ENCODE results near the gene OSTM1. TPM values are rescaled to one million over a fixed set of nuclear protein-coding genes. Genes with fewer than 3 reads are reported as not detected.

Gene OSTM1
- total and polyA plus RNA-seq, 10 of the 15 experiments (the other 5 are each of a cell fraction or from before 2014, with no cell fraction given), result 3.0 to 17.1 (median 5.8) TPM

DNA sequence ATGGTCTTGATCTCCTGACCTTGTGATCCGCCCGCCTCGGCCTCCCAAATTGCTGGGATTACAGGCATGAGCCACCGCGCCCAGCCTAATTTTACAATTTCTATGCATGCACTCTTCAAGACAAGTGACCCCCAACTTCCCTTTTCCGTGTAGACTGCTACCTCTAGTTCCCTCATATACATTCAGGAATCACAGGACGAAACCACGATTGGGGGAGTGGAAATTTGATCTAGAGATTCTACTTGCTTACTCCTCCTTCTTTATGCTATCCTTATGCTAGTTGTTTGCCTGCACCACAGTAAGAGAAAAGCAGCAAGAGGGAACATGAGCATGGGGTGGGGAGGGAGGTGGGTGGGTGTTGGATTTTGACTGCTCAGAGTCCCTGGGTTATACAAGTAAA is 34.9 kb downstream of the OSTM1 start:
- RAD21 ChIA-PET (ENCODE audit: unreplicated experiment), result no interaction called here
- Histone ChIP-seq H3K9ac (ENCODE audit: control insufficient read depth, insufficient read depth, low read length) (no peak overlapping the region), H3K4me2 (ENCODE audit: control insufficient read depth, insufficient read depth) (no peak overlapping the region), H2AFZ (ENCODE audit: control insufficient read depth, low read depth, low read length) (no peak overlapping the region), H3K27me3 (replicated peaks in 1 of 2; ENCODE audit: control insufficient read depth in 2 of 2, insufficient read depth in 2 of 2, low read length in 1 of 2) (no peaks in the 10 kb centered on the region), H3K4me1 (ENCODE audit: control insufficient read depth, insufficient read depth, low read length) (no peaks in the 10 kb centered on the region), H3K4me3 (no peak overlapping the region), H3K79me2 (ENCODE audit: control insufficient read depth, insufficient read depth, low read length) (no peaks in the 10 kb centered on the region), H3K27ac (ENCODE audit: control insufficient read depth, insufficient read depth) (no peak overlapping the region), H3K36me3 (ENCODE audit: control insufficient read depth in 2 of 2, insufficient read depth in 2 of 2, low read length in 1 of 2) (no peaks in the 10 kb centered on the region; a peak in 1 of 4 replicates), H3K9me3 (replicated peaks; ENCODE audit: control insufficient read depth, insufficient read depth, low read length) (no peaks in the 10 kb centered on the region), H4K20me1 (ENCODE audit: control insufficient read depth, insufficient read depth) (no peaks in the 10 kb centered on the region)
- POLR2A ChIA-PET, result no interaction called here
- in situ Hi-C loops (cut with MboI) (loop anchor here (10.0 kb wide), 1 partner anchor 355 kb away; no protein-coding TSS in a partner anchor), intact Hi-C loops (cut with micrococcal nuclease; ENCODE audit: unreplicated experiment) (no loop called here)
- WGBS (ENCODE audit: insufficient coverage, insufficient replicate concordance, low lambda C conversion rate, missing lambda C conversion rate), result 86% methylated on average over 8 of the region's 8 CpGs
- no peak for ATAC-seq
- no TSS peak for BruUV-seq (replicated peaks)
- CTCF ChIA-PET, result interaction anchor here (1.2 kb wide), 1 partner anchor 10 kb away, joined by 3 read pairs; no protein-coding TSS in a partner anchor
- SMC1A ChIA-PET (ENCODE audit: uncharacterized antibody, unreplicated experiment), result no interaction called here
- DNase-seq (ENCODE audit: low read depth, low spot score), result no peak
- no peak for FAIRE-seq
- TF ChIP-seq ZBED1 (IDR thresholded peaks at IDR 0.05; ENCODE audit: borderline replicate concordance), result no peak
- no peak for TF ChIP-seq ZNF622 (IDR thresholded peaks at IDR 0.05)
- no peak for TF ChIP-seq SUZ12 (IDR thresholded peaks at IDR 0.05; ENCODE audit: unreplicated experiment)
- no peak for TF ChIP-seq SREBF2 (IDR thresholded peaks at IDR 0.05; ENCODE audit: low read length)
- TF ChIP-seq CREB1 (IDR thresholded peaks at IDR 0.05; ENCODE audit: low read depth), result no peak
- no peak for TF ChIP-seq EP300 (IDR thresholded peaks at IDR 0.05; ENCODE audit: borderline replicate concordance in 1 of 2, control insufficient read depth in 1 of 2, low read depth in 2 of 2, low read length in 2 of 2)
- TF ChIP-seq HDAC6 (IDR thresholded peaks at IDR 0.05; ENCODE audit: unreplicated experiment), result no peak
- TF ChIP-seq CUX1 (IDR thresholded peaks at IDR 0.05; ENCODE audit: insufficient replicate concordance, low read depth, low read length), result no peak
- no peak for TF ChIP-seq ZNF24 (IDR thresholded peaks at IDR 0.05)
- TF ChIP-seq SMARCA5 (IDR thresholded peaks at IDR 0.05), result no peak
- no peak for TF ChIP-seq NRF1 (conservative IDR thresholded peaks at IDR 0.05; ENCODE audit: low read depth, low read length)
- TF ChIP-seq PML (IDR thresholded peaks at IDR 0.05; ENCODE audit: low read length), result no peak
- TF ChIP-seq, protein P1, sequence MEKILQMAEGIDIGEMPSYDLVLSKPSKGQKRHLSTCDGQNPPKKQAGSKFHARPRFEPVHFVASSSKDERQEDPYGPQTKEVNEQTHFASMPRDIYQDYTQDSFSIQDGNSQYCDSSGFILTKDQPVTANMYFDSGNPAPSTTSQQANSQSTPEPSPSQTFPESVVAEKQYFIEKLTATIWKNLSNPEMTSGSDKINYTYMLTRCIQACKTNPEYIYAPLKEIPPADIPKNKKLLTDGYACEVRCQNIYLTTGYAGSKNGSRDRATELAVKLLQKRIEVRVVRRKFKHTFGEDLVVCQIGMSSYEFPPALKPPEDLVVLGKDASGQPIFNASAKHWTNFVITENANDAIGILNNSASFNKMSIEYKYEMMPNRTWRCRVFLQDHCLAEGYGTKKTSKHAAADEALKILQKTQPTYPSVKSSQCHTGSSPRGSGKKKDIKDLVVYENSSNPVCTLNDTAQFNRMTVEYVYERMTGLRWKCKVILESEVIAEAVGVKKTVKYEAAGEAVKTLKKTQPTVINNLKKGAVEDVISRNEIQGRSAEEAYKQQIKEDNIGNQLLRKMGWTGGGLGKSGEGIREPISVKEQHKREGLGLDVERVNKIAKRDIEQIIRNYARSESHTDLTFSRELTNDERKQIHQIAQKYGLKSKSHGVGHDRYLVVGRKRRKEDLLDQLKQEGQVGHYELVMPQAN (conservative IDR thresholded peaks at IDR 0.05), result no peak
